GM19043 (cell line): ENCODE data around the gene AMOTL1.
A peak's percentile ranks its signal among the peaks of the same experiment; 100 is the strongest.

Experiments
- ATAC-seq: cut with Tn5 transposase; IDR thresholded peaks from one replicate; pipeline ENCODE4 v1.9.1; 2021; ENCODE audit warnings: low read depth; ENCODE audit not compliant: unreplicated experiment

AMOTL1 gene

DNA sequence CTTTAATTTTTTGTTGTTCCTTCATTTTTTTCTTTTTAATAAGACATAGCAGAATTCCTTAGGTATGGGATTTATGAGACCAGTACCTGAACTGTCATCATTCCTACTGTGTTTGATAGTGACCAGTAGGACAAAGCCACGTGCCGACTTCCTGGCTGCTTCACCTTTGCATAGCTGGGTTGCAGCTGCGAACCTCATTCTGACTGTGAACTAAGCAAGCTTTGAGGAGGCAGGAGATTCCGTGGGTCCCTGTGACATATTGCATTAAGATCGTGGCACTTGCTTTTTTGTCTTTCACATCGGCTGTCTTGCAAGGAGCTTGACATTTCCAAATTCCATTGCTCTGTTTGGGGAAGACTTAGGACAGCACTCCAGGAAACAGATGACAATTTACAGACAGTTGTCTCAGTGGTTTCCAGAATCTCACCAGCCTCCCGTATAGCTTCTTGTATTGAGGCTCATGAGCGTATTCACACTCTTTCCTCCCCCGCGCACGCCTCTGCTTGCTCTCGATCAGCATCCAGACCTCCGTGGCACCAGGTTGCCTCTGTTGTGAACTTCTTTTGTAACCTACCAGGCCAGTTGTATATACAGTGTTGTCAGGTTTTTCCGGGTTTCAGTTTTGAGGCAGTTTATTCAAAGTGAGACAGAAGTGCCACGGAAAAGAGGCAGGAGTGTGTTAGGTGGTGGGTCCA lies 103.5 kb downstream of the AMOTL1 start:
- ATAC-seq = no peak

DNA sequence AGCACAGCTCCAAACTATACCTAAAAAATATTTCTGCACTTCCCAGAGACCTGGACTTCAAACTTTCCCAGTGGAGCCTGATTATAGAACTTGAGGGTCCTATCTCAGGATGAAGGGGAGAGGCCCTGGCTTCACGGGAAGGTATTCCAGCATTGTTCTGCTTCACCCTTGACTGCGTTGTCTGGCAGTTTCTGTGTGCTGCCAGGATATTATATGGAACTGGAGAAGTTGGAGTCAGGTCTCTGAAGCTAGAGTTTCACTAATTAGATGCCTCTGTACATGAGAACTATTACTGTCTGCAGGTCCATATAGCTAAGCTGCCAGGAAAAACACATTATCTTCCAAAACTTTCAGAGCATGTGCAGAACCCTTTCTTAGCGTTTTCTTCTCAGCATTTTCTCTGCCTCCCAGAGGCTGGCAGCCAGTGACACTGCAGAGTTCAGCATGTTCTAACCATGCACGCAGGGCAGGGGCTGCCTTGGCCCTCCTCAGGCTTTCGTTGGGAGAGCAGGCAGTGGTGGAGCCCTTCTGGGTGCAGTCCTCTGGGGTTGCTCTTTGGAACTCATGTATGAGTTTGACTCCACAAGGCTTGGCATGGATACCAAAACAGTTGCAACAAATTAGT lies 105.9 kb downstream of the AMOTL1 start:
- ATAC-seq = no peak

DNA sequence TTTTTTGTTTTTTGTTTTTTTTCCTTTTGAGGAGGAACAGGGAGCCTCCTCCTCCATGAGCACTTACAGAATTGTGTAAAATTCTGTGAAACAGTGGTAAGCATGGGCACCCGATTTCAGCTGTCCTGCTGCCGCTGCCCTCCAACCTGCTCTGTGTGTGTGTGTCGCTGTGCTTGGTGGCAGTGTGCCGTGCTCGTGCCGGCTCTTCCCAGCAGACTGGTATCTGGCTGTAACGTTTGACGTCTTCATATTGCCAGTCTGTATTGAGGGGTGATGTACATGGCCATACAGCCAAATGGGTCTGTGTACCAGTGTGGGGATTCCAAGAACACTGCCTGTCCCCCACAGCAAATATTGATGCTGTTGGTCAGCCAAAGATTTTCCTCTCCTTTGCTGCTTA lies 108.1 kb downstream of the AMOTL1 start:
- ATAC-seq = peak; percentile 7

DNA sequence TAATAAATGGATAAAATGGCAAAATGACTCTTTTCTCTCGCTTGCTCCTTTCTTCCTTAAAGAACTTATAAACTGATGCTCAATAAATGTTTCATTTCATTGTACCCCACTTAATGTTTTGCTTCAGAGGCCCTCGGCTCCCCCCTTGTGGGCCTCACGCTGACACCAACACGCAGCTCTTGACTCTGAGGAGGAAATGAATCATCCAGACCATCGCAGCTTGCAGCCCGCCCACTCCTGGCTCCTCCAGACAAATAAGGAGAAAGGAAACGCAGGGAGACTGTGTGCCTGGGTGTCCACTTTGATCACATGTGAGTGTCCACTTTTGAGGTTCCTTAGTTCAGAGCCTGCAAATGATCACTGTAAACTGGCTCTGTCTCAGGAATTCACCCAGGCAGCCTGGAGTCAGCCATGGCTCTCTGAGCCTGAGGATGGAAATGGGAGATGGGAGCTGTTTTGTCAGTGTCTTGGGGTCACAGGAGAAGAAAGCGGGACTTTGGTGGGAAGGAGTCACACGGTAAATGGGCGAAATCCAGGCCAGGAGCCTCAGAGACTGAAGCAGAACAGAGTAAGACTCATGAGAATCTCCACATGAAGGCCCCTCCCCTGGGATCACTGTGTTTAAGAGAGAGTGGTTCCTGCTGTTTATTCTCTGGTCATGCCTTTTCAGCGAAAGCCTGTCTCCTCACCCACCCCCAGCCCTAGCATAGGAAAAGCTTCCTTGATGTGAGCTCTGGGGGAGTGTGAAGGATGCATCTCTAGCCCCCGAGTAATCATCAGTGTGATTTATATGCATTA lies 108.7 kb downstream of the AMOTL1 start:
- peak; percentile 95 for ATAC-seq

DNA sequence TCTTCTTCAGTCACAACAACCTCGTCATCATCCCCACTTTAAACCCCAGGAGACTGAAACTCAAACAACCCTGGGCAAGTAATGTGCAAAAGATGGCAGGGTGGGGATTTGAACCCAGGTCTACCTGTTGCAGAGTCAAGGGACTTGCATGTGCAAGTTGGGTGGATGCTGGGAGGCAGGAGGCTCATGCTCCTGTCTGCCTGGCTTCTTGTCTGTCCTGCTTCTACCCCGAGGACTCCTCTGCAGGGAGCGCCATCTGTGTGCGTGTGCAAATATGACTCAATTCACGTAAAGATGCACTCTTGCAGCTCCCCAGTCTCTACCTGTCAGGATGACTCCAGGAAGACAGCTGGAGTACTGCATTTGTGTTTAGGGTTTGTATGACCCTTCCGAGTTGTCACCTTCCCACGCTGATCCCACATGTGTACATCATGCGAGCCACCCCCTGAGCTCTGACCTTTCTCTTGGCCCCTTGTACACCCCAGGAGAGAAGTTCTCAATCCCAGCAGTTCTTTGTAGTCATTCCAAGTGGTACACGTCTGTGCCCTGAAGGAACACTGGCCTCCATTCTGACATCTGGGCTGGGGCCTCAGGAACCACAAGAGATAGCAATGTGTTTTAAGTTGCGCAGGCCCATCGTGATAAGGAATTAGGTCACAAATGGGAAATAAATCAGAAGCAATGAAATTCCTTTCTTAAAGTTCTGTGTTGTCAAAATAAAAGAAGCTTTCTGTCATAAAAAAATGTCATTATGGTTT lies 109.5 kb downstream of the AMOTL1 start:
- ATAC-seq = no peak

DNA sequence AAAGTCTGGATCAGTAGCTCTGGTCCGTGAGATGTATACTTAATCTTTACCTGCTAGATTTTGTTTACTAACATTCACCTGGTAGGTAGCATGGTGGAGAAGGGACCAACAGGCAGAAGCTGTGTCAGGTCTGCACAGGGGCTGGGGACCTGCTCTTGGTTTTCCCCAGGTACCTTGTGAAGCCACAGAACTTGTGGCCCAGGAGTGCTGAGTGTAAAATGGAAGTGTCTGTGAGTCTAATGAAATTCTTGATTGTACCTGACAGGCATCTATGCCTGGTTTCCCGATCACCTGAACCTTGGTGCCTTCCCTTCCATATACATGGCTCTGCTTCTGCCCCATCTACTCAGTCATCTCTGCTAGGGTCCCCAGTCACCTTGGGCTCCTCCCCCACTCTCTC lies 110.8 kb downstream of the AMOTL1 start:
- no peak for ATAC-seq

DNA sequence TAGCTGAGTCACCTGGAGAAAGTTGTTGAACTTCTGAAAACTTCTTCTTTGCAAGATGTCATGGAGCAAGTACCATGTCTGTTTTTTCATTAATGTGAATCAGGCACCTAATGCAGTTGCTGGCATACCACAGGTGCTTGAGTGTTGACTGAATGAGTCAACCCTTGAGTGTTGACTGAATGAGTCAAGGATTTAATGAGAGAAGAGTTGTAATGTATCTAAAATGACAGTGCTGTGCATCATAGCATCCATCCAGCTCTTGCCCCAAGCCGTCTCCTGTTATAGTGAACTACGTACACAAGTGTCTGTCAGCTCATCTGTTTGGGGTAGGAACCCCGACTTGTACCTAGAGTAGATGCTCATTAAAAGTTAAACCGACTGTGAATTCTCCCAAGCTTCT lies 112.1 kb downstream of the AMOTL1 start:
- no peak for ATAC-seq

DNA sequence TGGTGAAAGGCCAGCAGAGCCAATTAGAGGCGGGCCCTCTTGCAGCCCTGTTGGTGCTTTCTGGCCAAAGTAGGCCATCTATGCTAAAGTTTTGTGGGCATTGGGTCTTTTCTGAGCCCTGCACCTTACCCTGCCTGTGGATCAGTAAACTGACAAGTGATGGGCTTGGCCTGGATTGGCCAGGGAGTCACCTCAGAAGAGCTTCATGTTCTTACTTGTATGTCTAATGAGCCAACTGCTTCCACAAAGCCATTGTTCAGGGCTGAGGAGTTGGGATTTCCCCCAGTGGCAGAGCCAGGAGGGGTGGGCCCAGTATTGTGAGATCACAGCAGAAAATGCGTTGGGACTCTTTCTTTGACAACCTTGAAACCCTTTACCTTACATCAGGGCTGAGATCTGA lies 114.8 kb downstream of the AMOTL1 start:
- ATAC-seq = no peak

DNA sequence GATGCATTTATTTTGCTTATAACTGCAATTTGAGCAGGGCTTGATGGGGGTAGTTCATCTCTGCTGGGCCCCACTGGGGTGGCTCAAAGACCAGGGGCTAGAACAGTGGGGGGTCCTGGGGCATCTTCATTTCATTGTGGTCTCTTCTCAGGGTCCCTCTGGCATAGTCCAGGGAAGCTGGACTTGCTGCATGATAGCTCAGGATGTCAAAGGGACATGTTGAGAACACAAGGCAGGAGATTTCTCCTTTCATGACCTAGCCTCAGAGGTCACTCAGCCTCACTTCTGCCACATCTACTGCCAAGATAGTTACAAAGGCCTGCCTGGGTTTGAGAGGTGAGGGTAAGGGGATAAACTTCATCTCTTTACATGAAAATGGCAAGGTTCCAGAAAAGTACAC lies 115.7 kb downstream of the AMOTL1 start:
- ATAC-seq = no peak

DNA sequence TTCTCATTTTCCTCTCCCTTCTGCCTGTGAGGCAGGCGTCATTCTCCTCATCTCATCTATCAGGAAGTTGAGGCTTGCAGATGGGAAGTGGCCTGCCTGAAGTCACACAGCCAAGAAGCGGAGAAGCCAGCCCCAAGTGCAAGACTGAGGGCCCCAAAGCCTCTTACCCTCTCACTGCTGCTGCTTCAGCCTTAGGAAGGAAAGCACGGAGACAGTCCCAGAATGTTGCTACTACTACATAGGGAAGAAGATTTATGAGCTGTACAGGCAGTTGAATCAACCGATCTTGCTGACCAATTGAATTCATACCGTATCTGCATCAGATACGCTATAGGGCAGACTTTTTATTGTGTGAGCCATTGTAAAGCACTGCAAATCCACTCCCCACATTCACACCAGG lies 116.2 kb downstream of the AMOTL1 start:
- ATAC-seq = no peak

DNA sequence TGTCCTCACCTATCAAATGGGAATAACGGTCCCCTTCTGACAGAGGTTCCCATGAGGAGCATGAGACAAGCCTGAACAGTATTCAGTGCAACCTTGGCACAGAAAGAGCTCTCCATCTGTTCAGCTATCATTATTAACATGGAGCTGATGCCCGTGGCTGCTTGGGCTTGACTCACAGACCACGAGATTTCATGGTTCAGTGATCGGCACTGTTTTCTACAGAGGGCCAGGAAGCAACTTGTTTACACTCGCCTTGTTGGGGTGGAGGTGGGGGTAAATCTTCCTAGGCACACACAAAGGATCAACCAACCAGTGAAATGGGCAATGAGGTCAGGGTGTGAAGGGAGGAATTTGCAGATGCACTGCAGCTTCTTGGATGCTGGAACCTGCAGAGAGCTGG lies 117.0 kb downstream of the AMOTL1 start:
- peak; percentile 82 for ATAC-seq

DNA sequence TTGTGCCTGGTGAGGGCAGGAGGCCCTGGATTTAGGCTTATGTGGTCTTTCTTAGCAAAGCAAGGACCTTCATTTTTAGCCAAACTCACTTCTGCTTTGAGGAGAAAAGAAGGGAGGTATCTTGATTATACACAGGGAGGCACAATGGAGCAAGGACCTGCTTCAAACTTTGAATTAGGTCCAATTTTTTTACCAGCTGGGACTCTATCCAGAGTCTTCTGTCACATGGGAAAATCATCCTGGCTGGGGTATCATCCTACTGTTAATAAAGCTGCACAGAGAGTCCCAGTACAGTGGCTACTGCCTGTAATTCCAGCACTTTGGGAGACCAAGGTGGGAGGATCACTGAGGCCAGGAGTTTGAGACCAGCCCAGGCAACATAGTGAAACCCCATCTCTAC lies 117.4 kb downstream of the AMOTL1 start:
- no peak for ATAC-seq

DNA sequence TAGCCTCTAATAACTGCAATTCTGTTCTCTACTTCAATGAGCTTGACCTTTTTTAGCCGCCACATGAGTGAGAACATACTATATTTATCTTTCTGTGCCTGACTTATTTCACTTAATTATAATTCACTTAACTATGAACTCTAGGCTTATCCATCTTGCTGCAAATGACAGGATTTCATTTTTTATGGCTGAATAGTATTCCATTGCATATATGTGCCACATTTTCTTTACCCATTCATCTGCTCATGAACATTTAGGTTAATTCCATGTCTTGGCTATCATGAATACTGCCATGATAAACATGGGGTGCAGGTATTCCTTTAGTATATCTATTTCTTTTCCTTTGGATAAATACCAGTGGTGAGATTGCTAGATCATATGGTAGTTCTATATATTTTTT lies 120.0 kb downstream of the AMOTL1 start:
- no peak for ATAC-seq

DNA sequence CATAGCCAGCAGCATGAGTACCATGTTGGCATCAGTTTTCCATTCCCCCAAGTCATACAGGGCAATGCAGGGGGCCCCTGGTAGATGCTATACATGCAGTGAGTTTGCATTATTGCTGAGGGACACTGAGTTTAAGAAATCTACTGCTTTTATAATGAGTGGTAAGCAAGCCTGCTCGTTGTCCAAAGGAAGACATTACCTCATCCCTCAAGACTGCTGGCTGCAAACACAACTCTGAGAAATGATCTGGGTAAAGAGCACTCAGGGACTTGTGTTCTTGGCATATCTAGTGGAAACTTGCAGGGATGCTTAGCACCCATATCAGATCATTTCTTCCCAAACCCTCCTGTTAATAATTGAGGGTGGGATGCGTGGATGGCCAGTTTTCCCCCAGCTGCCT lies 127.3 kb downstream of the AMOTL1 start:
- no peak for ATAC-seq

DNA sequence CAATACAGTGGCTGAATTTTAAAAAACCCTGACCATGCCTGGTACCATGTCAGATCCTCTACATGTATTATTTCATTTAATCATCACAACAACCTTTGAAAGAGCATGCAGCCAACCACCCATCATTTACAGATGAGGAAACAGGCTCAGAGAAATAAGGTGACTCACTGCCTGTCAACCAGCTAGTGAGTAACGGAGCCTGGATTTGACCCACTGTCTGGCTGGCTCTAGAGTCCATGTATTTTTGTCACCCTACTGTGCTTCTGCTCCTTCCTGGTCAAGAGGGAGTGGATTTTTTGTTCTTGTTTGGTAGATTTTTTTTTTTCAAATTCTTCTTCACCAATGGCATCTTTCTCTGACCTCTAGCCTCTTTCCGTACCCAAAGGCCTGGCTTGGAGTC lies 127.8 kb downstream of the AMOTL1 start:
- ATAC-seq = no peak

DNA sequence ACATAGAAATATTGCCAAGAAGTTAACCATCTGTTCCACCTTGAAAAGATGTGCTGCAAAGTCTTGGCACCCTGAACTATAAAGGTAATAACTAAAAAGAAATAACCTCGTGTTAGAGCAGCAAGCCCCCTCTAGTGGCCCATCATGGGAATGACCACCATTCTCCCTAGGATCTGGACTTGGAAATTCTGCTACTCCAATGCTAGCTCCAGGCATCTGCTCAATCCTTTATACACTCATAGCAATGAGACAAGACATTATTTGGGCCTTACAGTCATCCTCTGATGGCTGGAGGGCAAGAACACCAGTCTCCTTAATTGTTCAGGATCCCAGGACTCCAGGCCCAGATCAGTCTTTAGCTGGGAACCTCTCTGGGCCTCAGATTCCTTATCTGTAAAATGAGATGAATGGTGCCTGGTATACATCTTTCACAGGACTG lies 129.2 kb downstream of the AMOTL1 start:
- peak; percentile 79 for ATAC-seq

DNA sequence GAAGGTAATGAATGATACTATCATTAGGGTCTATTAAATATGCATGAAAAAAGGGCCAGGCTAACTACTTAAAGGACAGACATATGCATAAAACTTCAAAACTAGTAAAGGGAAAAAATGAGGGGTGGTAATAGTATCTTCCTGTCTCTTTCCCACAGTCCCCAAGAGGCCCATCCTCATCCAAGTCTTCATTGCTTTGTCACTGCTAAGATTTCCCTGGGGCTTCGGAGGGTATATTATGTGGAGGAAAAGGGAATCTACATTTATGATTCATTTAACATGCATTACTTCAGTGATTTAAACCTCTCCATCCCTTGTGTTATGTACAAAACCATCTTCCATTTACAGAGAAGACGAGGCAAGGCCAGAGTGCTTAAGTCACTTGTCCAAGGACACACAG lies 139.1 kb downstream of the AMOTL1 start:
- no peak for ATAC-seq

DNA sequence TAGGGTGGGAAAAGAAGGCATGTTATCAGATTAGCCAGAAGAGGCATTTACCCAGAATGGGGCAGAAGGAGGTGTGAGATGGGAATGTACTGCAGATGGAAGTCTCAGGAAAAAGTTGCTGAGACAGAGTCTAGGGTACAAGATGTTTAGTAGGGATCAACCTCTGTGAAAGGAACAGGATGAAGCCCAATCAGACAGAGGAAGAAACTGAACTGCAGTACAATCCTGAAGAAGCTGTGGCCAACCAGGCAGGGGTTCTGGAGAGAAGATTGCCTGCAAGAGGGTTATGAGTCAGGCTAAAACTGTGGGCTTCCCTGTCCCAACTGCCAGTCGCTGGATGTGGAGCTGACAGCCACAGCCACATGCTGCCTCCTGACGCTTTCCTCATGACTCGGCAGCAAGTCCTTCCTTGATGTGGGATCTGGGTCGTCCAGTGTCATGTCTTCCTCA lies 141.2 kb downstream of the AMOTL1 start:
- ATAC-seq = no peak

DNA sequence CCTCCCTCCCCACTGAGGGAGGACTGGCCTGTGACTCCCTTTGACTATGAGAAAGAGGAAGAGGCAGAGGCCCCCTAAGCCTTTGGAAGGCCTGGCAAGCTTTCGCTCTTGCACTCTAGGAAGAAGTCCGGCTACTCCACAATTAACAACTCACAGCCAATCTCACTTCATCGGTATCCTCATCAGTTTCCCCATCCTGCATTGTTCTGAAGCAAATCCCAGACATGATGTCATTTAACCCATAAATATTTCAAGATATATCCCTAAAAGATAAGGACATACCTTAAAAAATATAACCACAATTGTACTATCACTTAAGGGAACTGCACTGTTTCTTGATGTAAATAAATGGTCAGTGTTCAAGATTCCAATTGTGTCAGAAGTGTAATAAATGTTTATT lies 142.1 kb downstream of the AMOTL1 start:
- ATAC-seq = no peak

DNA sequence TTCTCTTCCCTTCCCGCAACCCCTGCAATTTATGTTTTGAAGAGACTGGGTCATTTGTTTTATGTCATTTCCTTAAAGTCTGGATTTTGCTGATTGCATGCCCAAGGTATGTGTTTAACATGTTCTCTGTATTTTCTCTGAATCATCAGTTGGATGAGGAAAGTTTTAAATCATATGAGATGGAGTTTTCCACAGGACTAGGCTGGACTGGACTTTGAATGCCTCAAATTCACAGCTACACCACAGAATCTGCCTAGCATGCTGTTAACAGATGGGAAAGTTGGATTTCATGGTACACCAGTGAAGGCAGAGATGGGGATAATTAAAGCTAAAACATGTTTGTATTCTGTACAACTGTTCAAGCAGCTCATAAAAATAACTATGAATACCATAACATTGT lies 142.6 kb downstream of the AMOTL1 start:
- ATAC-seq = no peak

DNA sequence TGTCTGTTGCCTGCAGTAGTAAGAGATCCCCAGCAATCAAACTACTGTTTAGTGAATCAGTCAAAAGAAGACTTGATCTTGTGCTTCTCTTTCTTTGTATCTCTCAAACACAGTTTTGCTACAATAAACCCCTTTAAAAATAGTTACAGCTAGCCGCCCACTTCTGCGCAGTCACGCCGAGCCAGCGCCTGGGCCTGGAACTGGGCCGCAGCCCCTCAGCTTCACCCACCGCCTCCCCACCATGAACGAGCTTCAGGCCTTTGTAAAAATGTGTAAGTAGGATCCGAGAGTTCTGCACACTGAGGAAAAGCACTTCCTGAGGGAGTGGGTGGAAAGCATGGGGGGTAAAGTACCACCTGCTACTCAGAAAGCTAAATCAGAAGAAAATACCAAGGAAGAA lies 144.7 kb downstream of the AMOTL1 start:
- ATAC-seq = no peak
